Mesodermal cell (in vitro differentiated cells): ENCODE data around the gene ADAMTS8.

Source experiments
- H3K27ac ChIP-seq: 2 replicates; pipeline ENCODE4 v1.7.0; 2013; ENCODE audit warnings: mild to moderate bottlenecking, low read depth, low read length, moderate library complexity; ENCODE audit not compliant: severe bottlenecking
- H3K36me3 ChIP-seq: 2 replicates; pipeline ENCODE4 v1.7.1; 2013; ENCODE audit warnings: mild to moderate bottlenecking, low read length, moderate library complexity; ENCODE audit not compliant: control insufficient read depth, insufficient read depth
- H3K4me1 ChIP-seq: one replicate; pipeline ENCODE4 v1.7.1; 2013; ENCODE audit warnings: mild to moderate bottlenecking, low read length; ENCODE audit not compliant: insufficient read depth, control insufficient read depth, poor library complexity, severe bottlenecking
- H3K4me3 ChIP-seq: 2 replicates; pipeline ENCODE4 v1.7.0; 2013; ENCODE audit warnings: low read length, control low read depth, mild to moderate bottlenecking; ENCODE audit not compliant: insufficient read depth, poor library complexity, severe bottlenecking; ENCODE audit errors: extremely low read depth
- H3K9me3 ChIP-seq: 2 replicates; pipeline ENCODE4 v1.7.1; 2013; ENCODE audit warnings: mild to moderate bottlenecking, low read length, moderate library complexity; ENCODE audit not compliant: control insufficient read depth
- whole genome bisulfite sequencing, 2 experiments: methylation state at CpG; one replicate each; pipeline ENCODE4 v1.1.5; 2013; ENCODE audit warnings: missing lambda C conversion rate in 2 of 2; ENCODE audit not compliant: insufficient coverage in 2 of 2; 5-methylcytosine and 5-hydroxymethylcytosine counted together

The ADAMTS8 gene

DNA sequence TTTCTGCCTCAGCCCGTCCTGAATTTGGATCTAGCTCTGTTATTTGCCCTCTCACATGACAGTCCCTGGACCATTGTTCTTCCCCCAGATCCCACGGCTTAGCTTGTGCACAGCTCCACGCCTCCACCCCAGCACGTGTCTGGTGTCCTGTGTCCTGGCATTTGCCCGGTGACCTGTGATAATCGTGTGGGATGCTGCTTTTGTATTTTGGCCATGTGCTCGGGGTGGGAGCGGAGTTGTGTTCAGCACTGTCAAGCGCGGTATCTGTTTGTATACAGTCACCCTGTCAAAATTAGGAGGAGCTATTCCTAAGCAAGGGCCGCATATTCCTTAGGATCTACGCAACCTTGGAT lies 11.9 kb downstream of the ADAMTS8 start:
- H3K36me3 ChIP-seq: no peaks in the 10 kb centered on the region
- WGBS, 2 experiments: 91 to 92% methylated on average over 10 to 12 of the region's 12 CpGs
- no peak overlapping the region for H3K4me3 ChIP-seq
- peaks cover 6% of the 10 kb centered on the region for H3K4me1 ChIP-seq
- H3K9me3 ChIP-seq: no peaks in the 10 kb centered on the region
- no peak overlapping the region for H3K27ac ChIP-seq

DNA sequence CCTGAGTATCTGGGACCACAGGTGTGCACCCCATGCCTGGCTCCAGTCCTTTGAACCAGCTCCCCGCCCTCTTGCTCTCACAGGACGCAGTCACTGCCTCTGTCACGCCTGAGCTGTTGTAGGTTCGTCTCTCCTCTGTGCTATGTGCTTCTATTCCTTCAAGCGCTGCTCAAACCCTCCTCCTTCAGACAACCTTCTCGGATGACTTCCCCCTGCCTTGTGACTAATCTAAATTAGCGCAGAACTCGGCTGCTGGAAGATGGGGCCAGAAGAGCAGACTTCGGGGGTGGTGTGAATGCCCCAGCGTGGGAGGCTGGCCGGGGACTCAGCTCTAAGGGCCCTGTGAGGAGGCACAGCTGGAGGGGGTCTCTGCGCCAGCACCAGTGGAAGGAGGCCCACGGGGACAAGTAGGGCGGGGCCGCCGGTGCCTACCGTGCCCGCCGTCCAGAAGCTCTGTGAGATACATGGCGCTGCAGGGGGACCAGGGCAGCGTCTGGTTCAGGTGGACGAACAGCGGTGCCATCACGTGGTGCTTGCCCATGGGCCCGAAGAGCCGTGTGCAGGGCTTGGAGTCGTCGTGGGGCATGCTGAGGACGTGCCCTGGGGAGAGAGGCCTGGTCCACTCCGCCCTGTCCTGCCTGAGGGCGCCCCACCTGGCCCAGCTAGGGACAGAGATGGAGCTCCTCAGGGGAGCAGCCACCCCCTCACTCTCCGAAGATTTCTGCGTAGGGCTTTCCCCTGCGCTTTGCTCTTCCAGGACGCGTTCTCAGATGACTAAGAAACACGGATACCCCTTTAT lies 12.5 kb downstream of the ADAMTS8 start:
- Histone ChIP-seq H3K4me3 (no peak overlapping the region), H3K27ac (no peak overlapping the region), H3K4me1 (peaks cover 6% of the 10 kb centered on the region), H3K36me3 (no peaks in the 10 kb centered on the region), H3K9me3 (no peaks in the 10 kb centered on the region)
- WGBS, 2 experiments: 90 to 93% methylated on average over 28 to 37 of the region's 37 CpGs

DNA sequence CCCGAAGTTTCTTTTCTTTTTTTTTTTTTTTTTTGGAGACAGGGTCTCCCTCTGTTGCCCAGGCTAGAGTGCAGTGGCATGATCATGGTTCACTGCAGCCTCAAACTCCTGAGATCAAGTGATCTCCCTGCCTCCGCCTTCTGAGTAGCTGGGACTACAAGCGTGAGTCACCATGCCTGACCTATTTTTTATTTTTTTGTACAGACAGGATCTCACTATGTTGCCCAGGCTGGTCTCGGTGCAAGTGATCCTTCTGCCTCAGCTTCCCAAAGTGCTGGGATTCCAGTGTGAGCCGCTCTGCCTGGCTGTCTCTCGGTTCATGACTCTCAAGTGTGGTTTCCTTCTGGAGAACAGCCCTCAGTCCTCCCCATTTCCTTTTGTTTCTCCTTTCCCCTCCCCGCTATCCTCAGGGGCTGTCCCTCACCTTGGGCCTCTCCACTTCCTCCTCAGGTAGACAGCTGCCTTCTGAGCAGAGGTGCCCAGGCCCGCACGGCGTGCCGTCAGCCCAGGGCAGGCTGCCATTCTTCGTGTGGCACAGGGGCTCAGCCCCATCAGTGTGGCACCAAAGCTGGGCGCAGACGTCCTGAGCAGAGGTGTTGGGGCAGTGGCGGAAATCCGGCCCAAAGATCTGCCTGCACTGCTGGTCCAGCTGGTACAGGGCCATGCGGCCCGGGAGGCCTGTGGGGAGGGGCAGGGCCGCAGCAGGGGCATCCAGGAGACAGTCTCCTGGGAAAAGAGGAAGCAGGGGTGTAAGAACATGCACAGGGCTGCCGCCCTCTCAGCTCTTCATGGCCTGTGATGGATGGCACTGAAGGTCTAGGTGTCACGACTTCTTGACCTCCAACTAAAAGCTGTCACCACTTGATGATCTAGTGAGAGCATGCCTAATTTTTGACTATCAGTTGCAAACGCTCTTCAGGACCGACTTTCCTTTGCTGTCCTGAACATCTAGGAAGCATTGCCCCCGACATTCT lies 14.0 kb downstream of the ADAMTS8 start:
- 92 to 93% methylated on average over 22 to 24 of the region's 24 CpGs for WGBS, 2 experiments
- Histone ChIP-seq H3K27ac (no peak overlapping the region), H3K4me3 (no peak overlapping the region), H3K36me3 (no peaks in the 10 kb centered on the region), H3K9me3 (no peaks in the 10 kb centered on the region), H3K4me1 (peaks cover 6% of the 10 kb centered on the region)

DNA sequence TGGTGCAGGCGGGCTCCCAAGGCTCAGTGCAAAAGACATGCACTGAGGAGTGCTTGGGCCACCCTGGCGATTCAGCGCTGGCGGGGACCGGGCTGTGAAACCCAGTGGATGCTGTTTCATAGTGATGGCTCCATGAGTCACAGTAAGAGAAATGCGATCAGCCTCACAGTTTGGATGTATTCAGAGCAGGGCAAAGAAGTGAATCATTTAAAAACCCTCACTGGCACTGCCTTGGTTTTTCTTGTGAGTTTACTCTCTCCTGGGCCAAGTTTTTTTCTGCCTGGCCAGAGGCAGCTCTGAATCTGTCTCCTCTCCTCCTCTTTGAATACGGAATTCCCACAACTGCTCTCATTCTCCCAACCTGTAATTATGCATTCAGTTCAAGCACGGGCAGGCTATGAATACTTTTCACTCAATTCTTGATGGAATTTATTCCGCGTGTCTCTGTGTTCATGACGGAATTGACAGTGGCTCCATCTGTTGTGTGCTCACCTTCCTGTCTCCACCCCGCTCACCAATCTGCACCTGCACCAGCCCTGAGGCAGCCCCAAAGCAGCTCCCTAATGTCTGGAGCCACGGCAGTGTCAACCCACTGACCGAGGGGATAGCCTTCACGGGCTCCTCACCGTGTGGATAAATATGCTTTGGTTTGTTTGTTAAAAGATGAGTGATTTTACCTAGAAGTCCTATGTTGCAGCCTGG lies 14.9 kb downstream of the ADAMTS8 start:
- no peak overlapping the region for H3K27ac ChIP-seq
- 84 to 94% methylated on average over 13 to 16 of the region's 16 CpGs for WGBS, 2 experiments
- H3K36me3 ChIP-seq: no peaks in the 10 kb centered on the region
- H3K9me3 ChIP-seq: no peaks in the 10 kb centered on the region
- no peak overlapping the region for H3K4me3 ChIP-seq
- peaks cover 6% of the 10 kb centered on the region for H3K4me1 ChIP-seq

DNA sequence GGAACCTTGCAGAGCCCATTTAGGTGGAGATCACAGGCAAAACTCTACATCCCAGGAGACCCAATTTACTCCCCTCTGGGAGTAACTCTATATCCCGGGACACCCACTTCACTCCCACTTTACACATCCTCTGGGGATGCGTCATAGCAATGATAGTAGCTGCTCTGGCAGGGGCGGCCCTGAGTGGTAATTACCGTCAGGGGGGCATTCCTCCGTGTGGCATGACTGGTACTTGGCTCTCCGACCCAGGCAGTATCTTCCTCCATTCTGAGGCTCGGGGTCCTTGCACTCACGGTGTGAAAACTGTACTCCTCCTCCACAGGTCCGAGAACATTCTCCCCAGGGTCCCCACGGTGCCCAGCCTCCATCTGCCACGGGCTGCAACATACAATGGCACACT lies 17.2 kb downstream of the ADAMTS8 start:
- WGBS, 2 experiments: 87 to 88% methylated on average over 9 to 10 of the region's 11 CpGs
- H3K4me1 ChIP-seq: peaks cover 6% of the 10 kb centered on the region
- H3K27ac ChIP-seq: no peak overlapping the region
- H3K36me3 ChIP-seq: no peaks in the 10 kb centered on the region
- no peak overlapping the region for H3K4me3 ChIP-seq
- H3K9me3 ChIP-seq: no peaks in the 10 kb centered on the region

DNA sequence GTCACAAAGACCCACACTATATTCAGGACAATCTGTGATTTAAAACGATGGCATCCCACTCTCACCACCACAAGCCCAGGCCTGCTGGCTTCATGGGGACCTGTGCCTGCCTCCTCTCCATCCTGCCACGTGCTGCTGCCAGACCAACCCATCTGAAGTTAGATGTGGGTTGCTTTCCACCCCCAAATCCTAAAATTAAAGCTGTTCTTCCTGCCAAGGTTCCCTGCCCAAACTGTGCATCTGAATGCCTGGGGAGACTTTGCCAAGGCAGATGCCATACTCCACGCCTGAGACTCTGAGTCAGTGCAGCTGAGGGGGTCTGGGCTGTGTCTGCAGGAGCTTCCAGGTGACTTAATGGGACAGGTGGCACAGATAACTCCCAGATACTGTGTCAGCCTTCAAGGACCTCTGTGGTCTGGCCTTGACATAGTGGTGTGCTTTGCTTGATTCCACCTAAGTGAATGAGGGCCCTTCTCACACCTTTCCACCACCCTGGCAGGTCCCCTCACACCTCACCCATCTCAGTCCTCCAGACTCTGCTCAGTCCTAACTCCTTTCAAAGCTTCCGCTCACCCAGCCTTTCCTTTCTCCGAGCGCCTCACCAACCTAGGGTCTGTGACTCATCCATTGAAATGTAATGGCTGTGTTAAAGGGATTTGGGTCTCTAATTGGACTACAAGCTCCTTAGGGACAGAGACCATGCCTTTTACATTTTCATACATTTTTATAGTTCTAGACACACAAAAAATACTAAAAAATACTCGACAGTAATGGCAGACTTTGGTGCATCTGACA lies 18.6 kb downstream of the ADAMTS8 start:
- no peak overlapping the region for H3K27ac ChIP-seq
- no peak overlapping the region for H3K4me3 ChIP-seq
- H3K36me3 ChIP-seq: no peaks in the 10 kb centered on the region
- H3K4me1 ChIP-seq: peaks cover 6% of the 10 kb centered on the region
- WGBS, 2 experiments: 76 to 79% methylated on average over 4 of the region's 7 CpGs
- no peaks in the 10 kb centered on the region for H3K9me3 ChIP-seq

DNA sequence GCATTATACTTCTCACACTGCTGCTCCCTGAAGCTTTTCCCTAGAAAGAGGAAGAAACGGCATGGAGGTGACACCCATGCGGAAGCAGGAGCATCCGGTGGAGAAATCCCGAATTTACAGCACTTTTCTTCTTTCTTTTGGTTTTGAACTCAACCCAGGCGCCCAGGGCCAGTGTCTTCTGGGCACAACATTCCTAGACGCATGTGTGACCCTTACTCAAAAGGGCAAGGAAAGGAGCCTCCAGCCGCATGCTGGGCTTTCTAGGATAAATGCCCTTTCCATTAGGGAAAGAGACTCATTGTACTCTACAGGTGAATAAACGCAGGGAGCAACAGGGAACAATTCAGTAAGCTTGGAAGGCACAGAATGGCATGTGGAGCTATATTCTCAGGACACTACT lies 19.5 kb downstream of the ADAMTS8 start:
- 89 to 92% methylated on average over 6 of the region's 8 CpGs for WGBS, 2 experiments
- Histone ChIP-seq H3K27ac (no peak overlapping the region), H3K36me3 (no peaks in the 10 kb centered on the region), H3K9me3 (no peaks in the 10 kb centered on the region), H3K4me1 (peaks cover 6% of the 10 kb centered on the region), H3K4me3 (no peak overlapping the region)

DNA sequence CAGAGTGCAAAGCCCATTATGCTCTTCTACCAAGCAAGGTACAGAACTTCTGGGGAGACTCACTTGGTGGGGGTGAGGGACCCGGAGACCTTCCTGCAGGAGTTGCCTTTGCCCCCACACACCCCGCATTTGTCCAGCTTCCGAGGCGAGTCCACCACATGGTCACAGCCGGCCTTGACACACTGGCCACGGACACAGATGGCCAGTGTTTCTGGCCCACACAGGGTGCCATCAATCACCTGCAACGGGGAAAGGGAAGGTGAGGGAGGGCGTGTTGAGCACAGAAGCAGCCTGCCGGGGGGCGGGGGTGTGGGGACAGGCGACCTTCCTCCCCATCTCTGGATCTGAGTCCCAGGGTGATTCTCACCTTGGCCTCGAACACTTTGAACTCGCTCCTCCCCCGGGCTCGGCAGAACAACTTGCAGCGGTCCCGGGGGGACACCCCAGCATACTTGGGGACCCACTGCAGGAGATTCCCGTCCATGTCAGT lies 20.0 kb downstream of the ADAMTS8 start:
- Histone ChIP-seq H3K9me3 (no peaks in the 10 kb centered on the region), H3K4me3 (no peak overlapping the region), H3K27ac (no peak overlapping the region), H3K36me3 (no peaks in the 10 kb centered on the region), H3K4me1 (peaks cover 7% of the 10 kb centered on the region)
- WGBS, 2 experiments: 88 to 89% methylated on average over 15 to 16 of the region's 18 CpGs

DNA sequence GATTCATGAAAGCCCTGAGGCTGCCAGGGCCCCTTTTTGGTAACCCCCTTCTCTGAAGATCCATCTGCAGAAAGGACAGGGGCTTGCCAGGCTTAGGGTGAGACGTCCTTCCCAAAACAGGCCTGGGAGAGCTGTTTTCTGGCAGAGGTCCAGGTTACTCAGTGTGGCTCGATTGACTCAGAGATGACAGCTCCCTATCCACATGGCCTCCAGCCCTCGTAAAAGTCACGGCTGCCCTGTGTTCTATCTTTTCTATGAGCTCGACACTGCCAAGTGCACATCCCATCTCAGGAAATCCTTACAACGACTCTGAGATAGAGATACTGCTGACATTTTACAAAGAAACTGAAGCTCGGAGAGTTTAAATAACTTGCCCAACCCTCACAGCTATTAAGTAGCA lies 20.4 kb downstream of the ADAMTS8 start:
- Histone ChIP-seq H3K4me1 (peaks cover 8% of the 10 kb centered on the region), H3K4me3 (no peak overlapping the region), H3K27ac (no peak overlapping the region), H3K9me3 (no peaks in the 10 kb centered on the region), H3K36me3 (no peaks in the 10 kb centered on the region)
- WGBS, 2 experiments: 72 to 92% methylated on average over 4 to 6 of the region's 7 CpGs

DNA sequence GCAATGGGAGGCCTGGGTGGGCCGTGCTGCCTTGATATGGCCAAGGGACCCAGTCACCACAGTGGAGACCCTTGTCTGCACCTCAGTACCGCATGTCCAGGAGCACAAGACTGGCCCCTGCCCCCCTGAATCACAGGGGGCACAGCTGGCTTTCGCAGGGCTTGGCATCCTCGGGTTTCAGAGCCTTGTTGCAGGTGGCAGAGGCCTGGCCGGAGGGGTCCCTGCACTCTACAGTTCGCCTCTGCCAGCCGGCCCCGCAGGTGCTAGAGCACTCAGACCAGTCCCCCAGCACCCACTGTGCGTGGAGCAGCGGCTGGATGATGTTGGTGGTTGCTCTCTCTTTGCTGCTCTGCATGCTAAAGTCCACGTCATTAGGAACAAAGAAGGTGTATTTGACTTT lies 23.0 kb downstream of the ADAMTS8 start:
- WGBS, 2 experiments: 82 to 93% methylated on average over 9 of the region's 11 CpGs
- H3K4me1 ChIP-seq: peaks cover 25% of the 10 kb centered on the region
- no peaks in the 10 kb centered on the region for H3K9me3 ChIP-seq
- no peak overlapping the region for H3K27ac ChIP-seq
- H3K4me3 ChIP-seq: no peak overlapping the region
- H3K36me3 ChIP-seq: no peaks in the 10 kb centered on the region
